Stimulated activated CD8-positive, alpha-beta memory T cell treated with anti-CD3 and anti-CD28 coated beads, Interleukin-7, amount 100 ng/mL, for 1 hour (primary cell): ENCODE measurements around the gene NPPA.

Experiments
- DNase-seq, 2 donors: peaks; one replicate each; pipeline ENCODE4 v3.0.0-alpha.2; 2020; ENCODE audit warnings: low read depth in 2 of 2

The NPPA gene

GRCh38 chr1:11842154-11843041 is 5.2 kb downstream of the NPPA start:
- DNase-seq, result no peak

- DNase-seq, result no peak
Observed at GRCh38 chr1:11841245-11842153, 6.1 kb downstream of the NPPA start.

DNA sequence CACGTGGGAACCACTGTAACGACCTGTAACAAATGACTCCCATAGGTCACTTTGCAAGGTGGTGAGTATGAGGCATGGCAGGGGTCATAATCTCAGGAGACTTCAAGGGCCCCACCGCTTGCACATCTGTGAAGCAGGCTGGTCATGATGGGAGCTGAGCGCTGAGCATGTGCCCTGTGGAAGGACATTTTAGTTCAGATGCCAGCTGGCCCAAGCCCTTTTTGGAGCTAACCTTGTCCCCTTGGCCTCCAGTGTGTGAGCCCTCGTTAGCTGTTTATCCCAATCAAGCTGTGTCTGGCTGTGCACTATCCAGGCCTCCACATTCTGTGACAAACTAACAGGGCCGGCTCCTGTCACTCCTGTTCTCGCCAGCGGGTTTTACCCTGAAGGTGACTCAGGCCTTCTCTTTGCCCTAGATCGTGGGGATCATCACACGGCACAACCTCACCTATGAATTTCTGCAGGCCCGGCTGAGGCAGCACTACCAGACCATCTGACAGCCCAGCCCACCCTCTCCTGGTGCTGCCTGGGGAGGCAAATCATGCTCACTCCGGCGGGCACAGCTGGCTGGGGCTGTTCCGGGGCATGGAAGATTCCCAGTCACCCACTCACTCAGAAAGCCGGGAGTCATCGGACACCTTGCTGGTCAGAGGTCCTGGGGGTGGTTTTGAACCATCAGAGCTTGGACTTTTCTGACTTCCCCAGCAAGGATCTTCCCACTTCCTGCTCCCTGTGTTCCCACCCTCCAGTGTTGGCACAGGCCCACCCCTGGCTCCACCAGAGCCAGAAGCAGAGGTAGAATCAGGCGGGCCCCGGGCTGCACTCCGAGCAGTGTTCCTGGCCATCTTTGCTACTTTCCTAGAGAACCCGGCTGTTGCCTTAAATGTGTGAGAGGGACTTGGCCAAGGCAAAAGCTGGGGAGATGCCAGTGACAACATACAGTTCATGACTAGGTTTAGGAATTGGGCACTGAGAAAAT is 7.6 kb downstream of the NPPA start:
- no peak for DNase-seq

DNA sequence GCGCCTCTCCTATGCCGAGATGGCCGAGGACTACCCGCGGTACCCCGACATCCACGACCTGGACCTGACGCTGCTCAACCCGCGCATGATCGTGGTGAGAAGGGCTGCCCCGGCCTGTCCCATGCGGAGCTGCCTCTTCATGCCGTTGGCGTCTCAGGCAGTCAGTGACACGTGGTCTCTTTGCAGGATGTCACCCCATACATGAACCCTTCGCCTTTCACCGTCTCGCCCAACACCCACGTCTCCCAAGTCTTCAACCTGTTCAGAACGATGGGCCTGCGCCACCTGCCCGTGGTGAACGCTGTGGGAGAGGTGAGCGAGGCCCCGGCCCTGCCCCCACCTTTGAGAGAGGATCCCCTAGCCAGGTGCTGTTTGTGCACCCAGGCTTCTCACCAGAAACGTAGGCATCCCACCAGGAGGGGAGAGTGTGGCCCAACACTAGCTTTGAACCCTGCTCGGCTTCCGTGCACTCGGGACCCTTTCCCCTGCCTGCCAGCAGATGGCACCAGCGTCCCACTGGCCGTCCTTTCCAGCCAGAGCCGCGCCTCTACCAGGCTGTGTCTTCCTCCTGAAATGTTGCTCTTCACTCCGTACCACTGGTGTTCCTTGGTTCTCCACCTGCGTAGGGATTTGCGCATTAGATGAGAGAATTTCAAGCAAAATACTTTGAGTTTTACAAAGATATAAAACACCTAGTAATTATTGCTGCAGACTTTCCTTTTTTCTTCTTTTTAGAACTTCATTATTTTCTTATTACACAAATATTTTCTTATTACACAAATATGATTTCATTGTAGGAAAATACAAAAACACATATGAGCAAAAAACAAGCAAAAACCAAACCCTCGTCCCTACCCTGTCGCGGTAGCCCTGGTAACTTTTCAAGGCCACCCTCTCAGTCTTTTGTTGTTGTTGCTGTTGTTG is 9.0 kb downstream of the NPPA start:
- peak; percentile 44 to 58 for DNase-seq

- no peak for DNase-seq
Observed at GRCh38 chr1:11837767-11838348, 9.7 kb downstream of the NPPA start.

GRCh38 chr1:11836955-11837766 is 10.4 kb downstream of the NPPA start:
- no peak for DNase-seq

GRCh38 chr1:11835441-11836225 is 11.9 kb downstream of the NPPA start:
- DNase-seq, result no peak

- DNase-seq, result no peak
Observed at GRCh38 chr1:11833900-11834299, 13.7 kb downstream of the NPPA start.

GRCh38 chr1:11833497-11833896 is 14.1 kb downstream of the NPPA start:
- no peak for DNase-seq

GRCh38 chr1:11831945-11832725 is 15.4 kb downstream of the NPPA start:
- no peak for DNase-seq

DNA sequence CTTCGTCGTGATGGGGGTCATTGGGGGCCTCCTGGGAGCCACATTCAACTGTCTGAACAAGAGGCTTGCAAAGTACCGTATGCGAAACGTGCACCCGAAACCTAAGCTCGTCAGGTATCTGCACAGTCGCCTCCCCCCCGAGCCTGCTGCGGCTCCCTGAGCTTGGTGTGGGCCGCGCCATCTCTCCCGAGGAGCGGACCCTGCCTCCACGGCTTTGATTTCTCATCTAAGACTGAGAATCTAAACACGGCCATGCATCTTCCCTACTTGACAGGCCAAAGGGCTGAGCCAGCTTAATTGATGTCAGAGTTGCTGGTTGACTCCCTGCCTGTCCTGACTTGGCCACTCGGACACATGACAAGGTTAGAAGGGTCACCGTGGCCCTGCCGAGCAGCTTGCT is 19.1 kb downstream of the NPPA start:
- DNase-seq, result no peak

DNA sequence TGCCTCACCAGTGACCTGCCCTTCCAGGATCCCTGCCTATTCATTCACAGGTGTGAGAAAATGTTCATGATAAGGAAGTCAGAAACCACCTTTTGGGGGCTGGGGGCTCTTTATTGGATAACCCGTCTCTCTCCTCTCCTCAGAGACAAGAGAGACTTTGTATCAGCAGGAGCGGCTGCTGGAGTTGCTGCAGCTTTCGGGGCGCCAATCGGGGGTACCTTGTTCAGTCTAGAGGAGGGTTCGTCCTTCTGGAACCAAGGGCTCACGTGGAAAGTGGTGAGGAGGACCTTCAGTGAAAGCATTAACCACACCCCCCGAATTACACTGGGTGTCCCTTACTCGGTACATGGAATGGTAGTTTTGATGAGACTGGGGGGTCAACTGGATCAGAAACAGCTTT is 20.6 kb downstream of the NPPA start:
- DNase-seq, result no peak

GRCh38 chr1:11825131-11825530 is 22.5 kb downstream of the NPPA start:
- DNase-seq, result no peak

GRCh38 chr1:11823366-11824137 is 24.0 kb downstream of the NPPA start:
- no peak for DNase-seq

GRCh38 chr1:11822091-11822490 is 25.5 kb downstream of the NPPA start:
- no peak for DNase-seq

DNA sequence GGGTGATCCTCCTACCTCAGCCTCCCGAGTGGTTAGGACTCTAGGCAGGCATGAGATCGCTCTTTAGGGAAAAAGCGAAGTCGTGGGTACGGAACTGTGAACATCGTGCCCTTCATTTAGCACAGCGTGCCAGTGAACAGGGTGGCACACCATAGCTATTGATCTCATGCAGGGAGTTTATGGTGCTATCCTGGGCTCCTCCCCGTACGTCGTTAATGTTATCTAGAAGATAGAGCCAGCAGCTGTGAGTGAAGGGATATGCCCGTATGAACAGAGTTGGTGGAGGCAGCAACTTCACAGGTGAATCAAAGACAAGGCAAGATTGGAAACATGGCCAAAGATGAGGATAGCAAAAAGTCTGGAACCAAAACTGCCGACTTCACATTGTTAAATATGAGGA is 30.4 kb downstream of the NPPA start:
- no peak for DNase-seq

GRCh38 chr1:11813021-11813420 is 34.6 kb downstream of the NPPA start:
- no peak for DNase-seq
